A673 (cell line): ENCODE measurements around the gene CDK12. TPM values are rescaled to one million over a fixed set of nuclear protein-coding genes. Genes with fewer than 3 reads are reported as not detected.

ENCODE experiments used
- BruUV-seq: library from RNA; stranded (reverse); fragments of 400-500 nt; replicated peaks from 2 replicates; lab custom pipeline; 2021; lab: Mats Ljungman, UMichigan
- CTCF ChIA-PET: fragments of 300-600 bp; sonication (Branson Sonifier 250); formaldehyde crosslinking; loops from one replicate; lab custom pipeline; 2022; ENCODE audit warnings: antibody characterized with exemption; lab: Charles Lee
- POLR2A ChIA-PET: fragments of 300-600 bp; sonication (Branson Sonifier 250); formaldehyde crosslinking; loops from one replicate; lab custom pipeline; 2022; ENCODE audit warnings: antibody characterized with exemption; ENCODE audit not compliant: low non-redundant PET; lab: Charles Lee
- DNase-seq: peaks from one replicate; pipeline ENCODE4 v3.0.0-alpha.2; 2015; ENCODE audit warnings: low spot score
- H3K27ac ChIP-seq: fragments of 200-600 bp; sonication (generic); 2 replicates; pipeline ENCODE4 v1.5.1; 2016; ENCODE audit warnings: mixed run types, low read depth, mild to moderate bottlenecking, mixed read lengths, antibody characterized with exemption, low read length; ENCODE audit not compliant: poor library complexity, severe bottlenecking
- H3K27me3 ChIP-seq: fragments of 200-600 bp; sonication (generic); replicated peaks from 2 replicates; pipeline ENCODE4 v1.6.1; 2017; ENCODE audit warnings: mixed run types, low read depth, mild to moderate bottlenecking, mixed read lengths, antibody characterized with exemption, low read length; ENCODE audit not compliant: insufficient read depth, poor library complexity
- H3K36me3 ChIP-seq: fragments of 200-600 bp; sonication (generic); 2 replicates; pipeline ENCODE4 v1.6.1; 2016; ENCODE audit warnings: mixed run types, mild to moderate bottlenecking, mixed read lengths, antibody characterized with exemption, low read length; ENCODE audit not compliant: insufficient read depth, poor library complexity, severe bottlenecking
- H3K4me1 ChIP-seq: fragments of 200-600 bp; sonication (generic); 2 replicates; pipeline ENCODE4 v1.6.1; 2017; ENCODE audit warnings: mixed run types, mild to moderate bottlenecking, mixed read lengths, antibody characterized with exemption, low read length; ENCODE audit not compliant: insufficient read depth, poor library complexity, severe bottlenecking
- H3K4me3 ChIP-seq: fragments of 200-600 bp; sonication (generic); 2 replicates; pipeline ENCODE4 v1.5.1; 2016; ENCODE audit warnings: low read depth, mixed run types, mild to moderate bottlenecking, mixed read lengths, low read length; ENCODE audit not compliant: poor library complexity, severe bottlenecking
- H3K9me3 ChIP-seq: fragments of 200-600 bp; sonication (generic); 2 replicates; pipeline ENCODE4 v1.6.1; 2016; ENCODE audit warnings: mixed run types, low read depth, mild to moderate bottlenecking, mixed read lengths, antibody characterized with exemption, low read length; ENCODE audit not compliant: poor library complexity, severe bottlenecking
- CTCF ChIP-seq: fragments of 300-800, 200-600 bp; sonication (generic); conservative IDR thresholded peaks from 2 replicates; pipeline ENCODE4 v1.5.1; 2017; ENCODE audit warnings: low read depth, mild to moderate bottlenecking, antibody characterized with exemption, low read length, moderate library complexity, mixed read lengths
- EZH2 ChIP-seq: fragments of 200-600 bp; sonication (generic); IDR thresholded peaks from 2 replicates; pipeline ENCODE4 v1.6.1; 2017; ENCODE audit warnings: borderline replicate concordance, low read depth, mild to moderate bottlenecking, mixed read lengths, antibody characterized with exemption, low read length; ENCODE audit not compliant: poor library complexity, severe bottlenecking
- intact Hi-C: fragments of 100-400 bp; cut with micrococcal nuclease; formaldehyde crosslinking; loops from one replicate; pipeline ENCODE4 v1.10.0; 2022; ENCODE audit not compliant: unreplicated experiment
- total RNA-seq: library from RNA; stranded (reverse); gene quantifications from 2 replicates; pipeline ENCODE4 v1.2.3, GENCODE V29; 2021

Gene CDK12
- total RNA-seq, 1 experiment from 2014 or later, result 43.5 TPM

- H3K27ac ChIP-seq, result no peak overlapping the region
- H3K9me3 ChIP-seq, result no peaks in the 10 kb centered on the region
- peaks cover 22% of the 10 kb centered on the region for H3K36me3 ChIP-seq
- H3K4me1 ChIP-seq, result no peaks in the 10 kb centered on the region
- no peaks in the 10 kb centered on the region for H3K27me3 ChIP-seq
- no peak for DNase-seq
- BruUV-seq, result no TSS peak
- ChIA-PET POLR2A (no interaction called here), CTCF (no interaction called here)
- no peak for TF ChIP-seq CTCF
- no peak for TF ChIP-seq EZH2
- intact Hi-C loops, result no loop called here
- H3K4me3 ChIP-seq, result no peak overlapping the region
These were observed 46.2 kb downstream of the CDK12 start for GRCh38 chr17:39507511-39507910.

GRCh38 chr17:39508987-39509386 is 47.7 kb downstream of the CDK12 start:
- intact Hi-C loops, result no loop called here
- no peak overlapping the region for H3K27ac ChIP-seq
- H3K9me3 ChIP-seq, result no peaks in the 10 kb centered on the region
- no peak overlapping the region for H3K4me3 ChIP-seq
- H3K4me1 ChIP-seq, result no peaks in the 10 kb centered on the region
- no TSS peak for BruUV-seq
- ChIA-PET CTCF (no interaction called here), POLR2A (no interaction called here)
- no peak for TF ChIP-seq EZH2
- no peak for TF ChIP-seq CTCF
- no peaks in the 10 kb centered on the region for H3K27me3 ChIP-seq
- no peak for DNase-seq
- peaks cover 19% of the 10 kb centered on the region for H3K36me3 ChIP-seq

- H3K27me3 ChIP-seq, result no peaks in the 10 kb centered on the region
- H3K4me1 ChIP-seq, result no peaks in the 10 kb centered on the region
- no peak overlapping the region for H3K27ac ChIP-seq
- H3K9me3 ChIP-seq, result no peaks in the 10 kb centered on the region
- no TSS peak for BruUV-seq
- peak; percentile 71 for DNase-seq
- intact Hi-C loops, result no loop called here
- ChIA-PET CTCF (no interaction called here), POLR2A (interaction anchor here (0.6 kb wide), 1 partner anchor 667 kb away, joined by 3 read pairs; no protein-coding TSS in a partner anchor)
- no peak for TF ChIP-seq CTCF
- TF ChIP-seq EZH2, result no peak
- peaks cover 46% of the 10 kb centered on the region for H3K36me3 ChIP-seq
- H3K4me3 ChIP-seq, result no peak overlapping the region
These were observed 52.0 kb downstream of the CDK12 start for GRCh38 chr17:39513309-39513708.
